Activated T-helper 17 cell treated with anti-CD3 and anti-CD28 coated beads, Interleukin-2, amount 50 U/mL, for 72 hours (primary cell): ENCODE results near the gene ABCC4. TPM values are rescaled to one million over a fixed set of nuclear protein-coding genes. Genes with fewer than 3 reads are reported as not detected.

Source experiments
- ATAC-seq: fragments of 150-1000 bp; cut with Tn5 transposase; replicated peaks from 2 replicates; pipeline ENCODE4 v1.10.0; 2021; ENCODE audit warnings: mild to moderate bottlenecking, moderate library complexity
- H3K27ac Mint-ChIP-seq: one replicate; pipeline ENCODE4 v1.8.0; 2022; ENCODE audit warnings: mixed read lengths
- H3K27me3 Mint-ChIP-seq: one replicate; pipeline ENCODE4 v1.8.0; 2022; ENCODE audit warnings: mixed read lengths
- H3K36me3 Mint-ChIP-seq: one replicate; pipeline ENCODE4 v1.8.0; 2022; ENCODE audit warnings: low read depth, mild to moderate bottlenecking, mixed read lengths
- H3K4me1 Mint-ChIP-seq: one replicate; pipeline ENCODE4 v1.8.0; 2022; ENCODE audit warnings: mixed read lengths
- H3K4me3 Mint-ChIP-seq: one replicate; pipeline ENCODE4 v1.8.0; 2022; ENCODE audit warnings: mild to moderate bottlenecking, mixed read lengths
- H3K9me3 Mint-ChIP-seq: one replicate; pipeline ENCODE4 v1.8.0; 2022; ENCODE audit warnings: mixed read lengths
- total RNA-seq, 2 donors: library from RNA; stranded (reverse); gene quantifications; one replicate each; pipeline ENCODE4 v1.2.3, GENCODE V29; 2022

ABCC4 gene
- total RNA-seq, 2 donors from 2014 or later: 6.5 to 14.4 TPM

DNA sequence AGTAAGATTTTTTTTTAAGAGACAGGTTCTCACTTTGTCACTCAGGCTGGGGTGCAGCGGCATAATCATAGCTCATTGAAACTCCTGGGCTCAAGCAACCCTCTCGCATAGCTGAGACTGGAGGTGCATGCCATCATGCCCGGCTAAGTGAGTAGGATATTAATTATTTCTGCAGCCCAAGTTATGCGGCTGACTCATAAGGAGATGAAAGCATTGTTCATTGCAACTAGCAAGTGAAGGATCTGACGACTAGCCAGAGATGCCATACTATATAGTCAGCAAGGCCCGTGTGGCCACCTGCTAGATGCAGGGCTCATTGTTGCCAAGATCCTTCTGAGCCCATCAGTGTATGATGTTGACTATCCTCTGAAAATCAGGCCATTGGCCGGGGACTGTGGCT lies 45.2 kb downstream of the ABCC4 start:
- H3K4me3 Mint-ChIP-seq: no peak overlapping the region
- no peak for ATAC-seq
- no peaks in the 10 kb centered on the region for H3K9me3 Mint-ChIP-seq
- H3K4me1 Mint-ChIP-seq: no peaks in the 10 kb centered on the region
- H3K27ac Mint-ChIP-seq: no peak overlapping the region
- no peaks in the 10 kb centered on the region for H3K36me3 Mint-ChIP-seq
- no peaks in the 10 kb centered on the region for H3K27me3 Mint-ChIP-seq

DNA sequence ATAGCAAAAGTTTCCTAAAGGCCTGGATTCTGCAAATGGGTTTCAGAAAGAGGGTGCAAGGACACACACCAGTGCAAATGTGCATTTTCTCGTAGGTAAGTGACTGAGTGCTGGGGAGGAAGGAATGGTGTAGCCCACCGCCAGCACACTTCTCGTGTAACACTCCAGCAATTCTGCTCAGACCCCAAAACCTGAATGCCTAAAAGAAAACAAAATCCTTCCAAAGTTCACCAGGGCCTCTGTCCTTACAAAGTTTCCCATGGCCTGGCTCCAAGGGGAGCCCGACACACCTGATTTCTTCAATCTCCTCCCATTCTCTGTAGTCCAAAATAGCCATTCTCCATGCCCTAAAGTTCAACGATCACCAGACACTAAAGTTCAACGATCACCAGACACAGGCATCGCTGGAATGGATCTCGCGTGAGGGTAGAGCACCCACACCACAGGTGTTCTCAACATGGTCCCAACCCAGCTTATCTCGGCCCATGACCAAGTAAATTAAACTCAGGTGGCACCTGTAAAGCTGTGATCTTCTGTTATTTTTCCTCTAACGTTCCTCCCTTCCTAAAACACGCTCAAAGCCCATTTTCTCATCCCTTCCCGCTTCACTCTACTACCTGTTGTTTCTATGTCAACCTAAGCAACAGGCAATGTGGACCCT lies 46.0 kb downstream of the ABCC4 start:
- no peaks in the 10 kb centered on the region for H3K36me3 Mint-ChIP-seq
- no peaks in the 10 kb centered on the region for H3K27me3 Mint-ChIP-seq
- H3K27ac Mint-ChIP-seq: no peak overlapping the region
- H3K9me3 Mint-ChIP-seq: no peaks in the 10 kb centered on the region
- no peak overlapping the region for H3K4me3 Mint-ChIP-seq
- no peak for ATAC-seq
- H3K4me1 Mint-ChIP-seq: no peaks in the 10 kb centered on the region

DNA sequence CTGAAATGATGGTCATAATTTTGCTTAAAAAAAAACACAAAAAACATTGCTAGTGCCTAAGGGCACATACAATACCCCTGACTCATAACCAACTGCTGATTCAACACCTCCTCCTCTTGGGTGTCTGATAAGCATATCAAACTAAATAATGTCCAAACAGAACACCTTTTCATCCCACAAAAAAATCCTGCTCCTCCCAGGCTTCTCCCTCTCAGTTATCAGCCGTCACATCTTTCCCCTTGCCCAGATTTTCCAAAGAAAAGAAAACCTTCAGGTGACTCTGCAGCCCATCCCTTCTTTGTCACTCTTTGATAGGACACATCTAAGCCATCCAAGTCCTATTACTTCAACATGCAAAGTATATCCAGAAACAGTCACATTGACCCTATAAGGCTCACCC lies 46.9 kb downstream of the ABCC4 start:
- Mint-ChIP-seq H3K27ac (no peak overlapping the region), H3K4me3 (no peak overlapping the region), H3K36me3 (no peaks in the 10 kb centered on the region), H3K27me3 (no peaks in the 10 kb centered on the region), H3K4me1 (no peaks in the 10 kb centered on the region), H3K9me3 (no peaks in the 10 kb centered on the region)
- ATAC-seq: no peak

DNA sequence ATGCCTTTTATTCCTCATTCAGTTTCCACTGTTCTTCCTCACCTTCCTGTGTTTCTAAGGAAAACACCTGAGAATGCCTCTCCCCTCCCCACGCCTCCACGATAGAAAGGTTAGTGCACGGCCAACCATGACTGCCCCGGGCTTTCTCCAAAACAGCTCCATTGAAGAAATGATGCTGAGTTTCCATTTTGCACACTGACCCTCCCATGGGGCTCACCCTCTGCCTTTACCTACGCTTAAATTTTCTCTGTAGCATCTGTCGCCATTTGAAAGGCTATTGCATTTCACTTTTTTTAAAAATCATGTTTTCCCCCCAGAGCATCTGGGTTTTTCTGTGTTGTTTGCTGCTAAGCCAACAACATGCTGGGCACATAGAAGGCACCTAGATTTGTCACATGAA lies 48.2 kb downstream of the ABCC4 start:
- no peak overlapping the region for H3K27ac Mint-ChIP-seq
- H3K4me1 Mint-ChIP-seq: no peaks in the 10 kb centered on the region
- no peaks in the 10 kb centered on the region for H3K9me3 Mint-ChIP-seq
- H3K36me3 Mint-ChIP-seq: no peaks in the 10 kb centered on the region
- H3K27me3 Mint-ChIP-seq: no peaks in the 10 kb centered on the region
- H3K4me3 Mint-ChIP-seq: no peak overlapping the region
- ATAC-seq: no peak

DNA sequence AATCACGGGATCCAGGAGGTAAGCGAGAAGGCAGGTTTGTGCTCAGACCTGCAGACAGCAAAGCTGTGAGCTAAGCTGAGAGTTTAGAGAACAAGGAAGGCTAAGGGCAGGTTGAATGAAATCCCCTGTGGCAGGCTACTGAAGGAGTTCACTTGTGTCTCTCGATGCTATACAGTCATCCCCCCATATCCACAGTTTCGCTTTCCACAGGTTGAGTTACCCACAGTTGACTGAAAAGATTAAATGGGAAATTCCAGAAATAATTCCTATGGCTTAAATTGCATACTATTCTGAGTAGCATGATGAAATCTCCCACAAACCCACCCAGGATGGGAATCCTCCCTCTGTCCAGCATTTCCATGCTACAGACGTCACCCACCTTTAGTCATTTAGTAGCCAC lies 49.6 kb downstream of the ABCC4 start:
- peaks cover 9% of the 10 kb centered on the region for H3K36me3 Mint-ChIP-seq
- H3K4me3 Mint-ChIP-seq: no peak overlapping the region
- H3K27me3 Mint-ChIP-seq: no peaks in the 10 kb centered on the region
- peak overlapping the region; percentile 51 for H3K27ac Mint-ChIP-seq
- ATAC-seq: no peak
- no peaks in the 10 kb centered on the region for H3K4me1 Mint-ChIP-seq
- H3K9me3 Mint-ChIP-seq: no peaks in the 10 kb centered on the region

DNA sequence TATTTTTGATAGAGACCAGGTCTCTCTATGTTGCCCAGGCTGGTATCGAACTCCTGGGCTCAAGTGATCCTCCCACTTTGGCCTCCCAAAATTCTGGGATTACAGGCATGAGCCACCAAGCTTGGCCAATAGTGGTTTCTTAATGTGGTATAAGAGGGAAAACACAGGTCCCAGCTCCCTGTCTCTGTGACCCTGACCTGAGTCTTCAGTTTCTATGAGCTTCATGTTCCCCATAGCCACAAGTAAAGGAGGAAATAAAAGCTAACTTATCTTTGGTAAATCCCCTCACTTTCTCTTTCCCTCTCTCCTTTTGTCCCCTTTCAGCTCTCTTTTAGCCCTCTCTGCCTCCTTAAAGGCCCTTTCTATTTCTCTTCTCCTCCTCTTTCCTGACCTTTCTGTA lies 50.3 kb downstream of the ABCC4 start:
- Mint-ChIP-seq H3K36me3 (peaks cover 14% of the 10 kb centered on the region), H3K27me3 (no peaks in the 10 kb centered on the region), H3K4me1 (no peaks in the 10 kb centered on the region), H3K4me3 (no peak overlapping the region), H3K27ac (peak overlapping the region; percentile 51), H3K9me3 (no peaks in the 10 kb centered on the region)
- no peak for ATAC-seq

DNA sequence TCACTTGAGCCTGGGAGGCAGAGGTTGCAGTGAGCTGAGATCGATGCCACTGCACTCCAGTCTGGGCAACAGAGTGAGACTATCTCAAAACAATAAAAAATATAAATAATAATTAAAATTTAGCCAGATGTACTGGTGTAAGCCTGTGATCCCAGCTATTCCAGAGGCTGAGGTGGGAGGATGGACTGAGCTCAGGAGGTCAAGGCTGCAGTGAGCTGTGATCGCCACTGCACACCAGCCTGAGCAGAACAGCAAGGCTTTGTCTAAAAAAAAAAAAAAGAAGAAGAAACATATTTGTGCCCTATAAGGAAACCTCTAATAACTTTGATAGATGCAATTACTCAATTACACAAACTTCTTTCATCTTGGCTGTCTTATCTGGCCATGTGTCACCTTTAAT lies 52.3 kb downstream of the ABCC4 start:
- no peak for ATAC-seq
- Mint-ChIP-seq H3K27me3 (no peaks in the 10 kb centered on the region), H3K4me1 (no peaks in the 10 kb centered on the region), H3K36me3 (peaks cover 18% of the 10 kb centered on the region), H3K4me3 (no peak overlapping the region), H3K27ac (no peak overlapping the region), H3K9me3 (no peaks in the 10 kb centered on the region)

DNA sequence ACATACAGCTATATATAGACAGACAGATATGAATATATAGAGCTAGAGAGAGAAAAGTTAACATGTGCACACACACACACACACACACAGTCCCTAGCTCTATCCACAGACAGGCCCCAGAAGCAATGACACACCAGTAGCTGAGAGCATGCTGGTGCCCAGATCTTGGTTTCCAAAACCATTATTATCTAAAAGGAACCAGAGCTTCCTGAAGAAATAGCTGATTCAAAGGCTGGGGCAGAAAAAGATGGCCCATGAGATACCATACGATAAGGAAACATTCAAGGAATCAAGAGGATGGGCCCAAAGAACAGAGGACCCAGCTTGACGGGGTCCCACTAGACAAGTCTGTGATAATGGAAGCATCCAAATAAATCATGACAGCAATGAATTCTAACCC lies 53.4 kb downstream of the ABCC4 start:
- H3K4me3 Mint-ChIP-seq: no peak overlapping the region
- H3K27ac Mint-ChIP-seq: no peak overlapping the region
- no peak for ATAC-seq
- peaks cover 18% of the 10 kb centered on the region for H3K36me3 Mint-ChIP-seq
- H3K4me1 Mint-ChIP-seq: no peaks in the 10 kb centered on the region
- no peaks in the 10 kb centered on the region for H3K27me3 Mint-ChIP-seq
- H3K9me3 Mint-ChIP-seq: no peaks in the 10 kb centered on the region

DNA sequence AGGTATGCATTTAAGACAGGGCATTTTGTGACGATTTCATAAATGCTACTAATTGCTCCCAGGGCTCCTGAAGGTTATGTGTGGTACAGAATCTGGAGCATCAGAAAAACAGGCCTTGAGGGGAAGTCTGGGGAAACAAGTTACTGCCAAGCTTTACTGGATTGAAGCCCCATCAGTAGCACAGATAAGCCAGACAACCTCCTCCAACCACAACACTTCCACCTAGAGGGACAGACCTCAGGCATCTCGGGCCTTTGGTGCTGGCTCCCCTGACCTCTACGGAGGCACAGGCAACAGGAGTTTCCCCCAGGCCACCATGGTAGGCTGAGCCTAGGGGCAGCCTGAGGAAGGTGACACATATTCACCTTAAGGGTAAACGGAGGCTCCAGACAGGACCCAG lies 54.1 kb downstream of the ABCC4 start:
- no peak for ATAC-seq
- H3K4me1 Mint-ChIP-seq: no peaks in the 10 kb centered on the region
- H3K9me3 Mint-ChIP-seq: no peaks in the 10 kb centered on the region
- peaks cover 18% of the 10 kb centered on the region for H3K36me3 Mint-ChIP-seq
- H3K27ac Mint-ChIP-seq: no peak overlapping the region
- H3K27me3 Mint-ChIP-seq: no peaks in the 10 kb centered on the region
- H3K4me3 Mint-ChIP-seq: no peak overlapping the region

DNA sequence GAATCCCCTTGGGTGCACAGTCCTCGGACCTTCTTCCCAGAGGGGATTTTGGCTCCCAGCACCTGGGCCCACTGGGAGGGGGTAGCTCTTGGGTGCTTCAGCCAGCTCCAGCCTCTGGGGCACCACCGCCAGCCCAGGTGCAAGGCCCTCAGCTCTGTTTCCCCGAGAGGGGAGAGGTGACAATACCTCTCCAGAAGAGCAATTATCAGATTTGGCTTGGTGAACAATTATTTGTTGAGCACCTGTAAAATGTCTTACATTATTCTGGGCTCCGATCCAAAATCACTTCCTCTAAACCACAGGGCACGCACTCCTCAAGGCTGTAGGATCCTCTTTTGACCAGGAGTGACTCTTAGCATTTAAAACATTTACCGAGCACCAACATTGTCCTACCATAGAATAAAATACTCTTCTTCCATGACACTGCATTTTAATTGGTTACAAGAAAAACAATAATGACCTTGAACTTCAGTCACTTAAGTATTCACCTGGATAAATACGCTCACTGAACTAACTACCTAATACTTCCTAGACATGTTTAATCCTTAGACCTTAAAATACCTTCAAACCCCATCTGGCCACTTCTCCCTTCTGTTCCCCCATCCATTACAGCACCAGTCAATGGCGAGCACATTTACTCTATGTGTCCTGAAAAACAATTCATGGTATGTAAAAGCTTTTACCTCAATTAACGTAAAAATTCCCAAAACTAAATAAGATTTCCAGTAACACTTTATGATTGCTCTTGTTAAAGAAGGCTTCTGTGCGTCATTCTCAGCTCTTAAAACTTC lies 54.8 kb downstream of the ABCC4 start:
- H3K36me3 Mint-ChIP-seq: peaks cover 18% of the 10 kb centered on the region

DNA sequence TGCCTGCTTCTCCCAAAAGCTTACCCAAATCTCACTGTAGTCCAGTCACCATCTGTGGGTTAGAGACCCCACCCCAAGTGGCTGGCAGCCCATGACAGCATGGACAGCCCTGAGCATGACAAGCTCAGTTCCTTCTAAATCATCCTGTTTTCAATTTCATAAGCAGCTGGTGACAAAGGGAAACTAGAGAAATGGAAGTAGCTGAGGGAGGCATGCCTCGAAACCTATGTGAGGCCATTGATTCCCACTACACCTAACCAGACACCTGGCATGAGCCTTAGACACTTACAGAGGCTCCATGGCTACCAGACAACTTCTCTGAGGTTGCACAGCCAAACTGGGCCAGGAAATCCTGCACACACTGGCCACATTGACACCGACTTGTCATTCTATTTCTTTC lies 56.2 kb downstream of the ABCC4 start:
- ATAC-seq: no peak
- H3K9me3 Mint-ChIP-seq: no peaks in the 10 kb centered on the region
- no peak overlapping the region for H3K4me3 Mint-ChIP-seq
- no peaks in the 10 kb centered on the region for H3K4me1 Mint-ChIP-seq
- no peaks in the 10 kb centered on the region for H3K27me3 Mint-ChIP-seq
- peaks cover 18% of the 10 kb centered on the region for H3K36me3 Mint-ChIP-seq
- H3K27ac Mint-ChIP-seq: no peak overlapping the region

More for the DNA sequence above, 54.8 kb downstream of the ABCC4 start:
- Mint-ChIP-seq H3K27ac (no peak overlapping the region), H3K4me3 (no peak overlapping the region), H3K4me1 (no peaks in the 10 kb centered on the region), H3K9me3 (no peaks in the 10 kb centered on the region), H3K27me3 (no peaks in the 10 kb centered on the region)
- ATAC-seq: no peak

DNA sequence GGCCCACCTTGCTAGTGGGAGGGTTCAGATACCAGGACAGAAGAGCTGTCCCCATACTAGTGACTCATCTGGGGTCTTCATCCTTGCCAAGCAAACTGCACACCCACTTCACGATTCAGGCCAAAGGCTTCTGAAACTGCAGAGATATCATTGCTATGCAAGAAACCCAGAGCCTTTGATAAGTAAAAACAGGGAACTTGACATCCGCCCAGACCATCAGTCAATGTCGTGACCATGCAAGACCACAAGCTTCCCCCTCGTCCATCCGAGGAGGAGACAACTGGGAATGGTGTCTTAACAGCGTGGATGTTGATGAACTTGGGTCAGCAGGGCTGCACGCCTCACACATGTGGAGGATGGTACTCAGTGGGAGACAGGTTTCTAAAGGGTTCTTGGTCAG lies 58.0 kb downstream of the ABCC4 start:
- Mint-ChIP-seq H3K4me3 (no peak overlapping the region), H3K27ac (no peak overlapping the region), H3K4me1 (no peaks in the 10 kb centered on the region), H3K27me3 (no peaks in the 10 kb centered on the region), H3K9me3 (no peaks in the 10 kb centered on the region), H3K36me3 (peaks cover 18% of the 10 kb centered on the region)
- ATAC-seq: no peak

DNA sequence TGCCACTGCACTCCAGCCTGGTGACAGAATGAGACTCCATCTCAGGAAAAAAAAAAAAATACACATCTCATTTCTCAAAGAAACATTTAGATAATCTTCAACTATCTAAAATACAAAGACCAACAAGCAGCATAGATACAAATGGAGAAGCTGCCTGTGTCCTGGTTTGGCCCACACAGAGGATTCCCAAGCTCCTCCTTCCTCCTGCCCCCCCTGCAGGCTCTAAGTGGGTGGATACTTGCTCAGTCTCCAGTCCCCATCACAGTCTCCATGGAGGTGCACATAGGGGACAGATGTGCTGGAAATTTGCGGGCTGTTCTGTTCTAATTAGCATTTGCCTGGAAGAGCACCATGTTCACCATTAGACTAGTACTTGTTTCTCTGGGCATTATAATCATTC lies 59.9 kb downstream of the ABCC4 start:
- H3K27ac Mint-ChIP-seq: no peak overlapping the region
- H3K4me3 Mint-ChIP-seq: no peak overlapping the region
- H3K36me3 Mint-ChIP-seq: peaks cover 10% of the 10 kb centered on the region
- no peaks in the 10 kb centered on the region for H3K4me1 Mint-ChIP-seq
- no peaks in the 10 kb centered on the region for H3K27me3 Mint-ChIP-seq
- ATAC-seq: no peak
- H3K9me3 Mint-ChIP-seq: no peaks in the 10 kb centered on the region

DNA sequence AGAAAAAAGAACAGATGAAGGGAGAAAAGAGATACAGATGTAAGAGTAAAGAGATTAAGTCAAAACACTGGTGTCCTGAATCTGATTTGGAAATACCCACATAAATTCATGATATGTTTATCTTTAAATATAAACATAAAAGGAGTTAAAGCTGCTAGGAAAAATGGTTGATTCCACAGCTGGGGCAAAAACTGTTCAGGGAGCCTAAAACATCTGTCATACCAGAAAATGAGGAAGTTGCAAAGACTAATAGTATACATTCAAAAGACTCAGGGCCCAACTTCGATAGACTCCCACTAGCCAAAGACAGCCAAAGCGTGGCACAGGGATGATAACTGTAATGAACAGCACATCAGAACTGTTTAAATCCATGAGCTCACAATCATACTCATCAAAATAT lies 62.0 kb downstream of the ABCC4 start:
- no peak for ATAC-seq
- no peaks in the 10 kb centered on the region for H3K4me1 Mint-ChIP-seq
- no peaks in the 10 kb centered on the region for H3K9me3 Mint-ChIP-seq
- H3K4me3 Mint-ChIP-seq: no peak overlapping the region
- no peaks in the 10 kb centered on the region for H3K27me3 Mint-ChIP-seq
- peaks cover 4% of the 10 kb centered on the region for H3K36me3 Mint-ChIP-seq
- H3K27ac Mint-ChIP-seq: no peak overlapping the region

DNA sequence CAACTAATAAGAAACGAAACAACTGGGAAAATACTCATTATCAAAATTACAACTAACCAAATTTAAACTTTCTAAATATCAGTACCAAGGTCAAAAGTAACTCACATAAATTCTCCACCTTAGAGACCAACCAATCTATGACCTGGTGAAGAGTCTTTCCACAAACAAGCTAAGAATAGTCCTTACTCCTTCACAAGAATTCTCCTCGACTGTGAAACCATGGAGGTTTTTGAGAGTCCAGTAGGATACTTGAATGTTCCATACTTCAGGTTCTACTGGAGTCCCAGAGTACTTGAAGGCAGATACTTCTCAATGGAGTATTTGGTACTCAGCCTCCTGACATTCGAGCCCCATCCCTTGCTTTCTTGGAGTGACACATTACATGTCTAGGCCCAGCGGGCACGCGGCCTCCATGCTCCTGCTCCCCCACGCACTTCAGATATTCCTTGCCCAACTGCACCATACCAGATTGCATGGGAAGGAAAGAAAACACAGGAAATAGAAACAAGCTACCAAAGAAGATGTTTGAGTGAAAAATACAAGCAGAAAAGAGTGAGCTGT lies 63.9 kb downstream of the ABCC4 start:
- Mint-ChIP-seq H3K4me1 (no peaks in the 10 kb centered on the region), H3K36me3 (peaks cover 4% of the 10 kb centered on the region), H3K27ac (no peak overlapping the region), H3K27me3 (no peaks in the 10 kb centered on the region), H3K4me3 (no peak overlapping the region), H3K9me3 (no peaks in the 10 kb centered on the region)
- ATAC-seq: no peak
